Dermis microvascular lymphatic vessel endothelial cell (primary cell): ENCODE data around the gene GUCY1A2. TPM values are rescaled to one million over a fixed set of nuclear protein-coding genes. Genes with fewer than 3 reads are reported as not detected.
"Not testable (repeated sequence)": the region's sequence is repeated elsewhere in the genome, so short reads cannot be mapped to it uniquely, and the experiment has no call there.

Experiments
- DNase-seq, 2 donors: peaks; one replicate each; pipeline versions ENCODE4 v3.0.0 to v3.0.0-alpha.2; 2010; ENCODE audit warnings: low read depth in 2 of 2
- total RNA-seq: library from RNA; depleted of rRNA; stranded (reverse); fragments of >200 nt; gene quantifications from 2 replicates; pipeline ENCODE4 v1.2.1, GENCODE V29; 2014

The GUCY1A2 gene, protein sequence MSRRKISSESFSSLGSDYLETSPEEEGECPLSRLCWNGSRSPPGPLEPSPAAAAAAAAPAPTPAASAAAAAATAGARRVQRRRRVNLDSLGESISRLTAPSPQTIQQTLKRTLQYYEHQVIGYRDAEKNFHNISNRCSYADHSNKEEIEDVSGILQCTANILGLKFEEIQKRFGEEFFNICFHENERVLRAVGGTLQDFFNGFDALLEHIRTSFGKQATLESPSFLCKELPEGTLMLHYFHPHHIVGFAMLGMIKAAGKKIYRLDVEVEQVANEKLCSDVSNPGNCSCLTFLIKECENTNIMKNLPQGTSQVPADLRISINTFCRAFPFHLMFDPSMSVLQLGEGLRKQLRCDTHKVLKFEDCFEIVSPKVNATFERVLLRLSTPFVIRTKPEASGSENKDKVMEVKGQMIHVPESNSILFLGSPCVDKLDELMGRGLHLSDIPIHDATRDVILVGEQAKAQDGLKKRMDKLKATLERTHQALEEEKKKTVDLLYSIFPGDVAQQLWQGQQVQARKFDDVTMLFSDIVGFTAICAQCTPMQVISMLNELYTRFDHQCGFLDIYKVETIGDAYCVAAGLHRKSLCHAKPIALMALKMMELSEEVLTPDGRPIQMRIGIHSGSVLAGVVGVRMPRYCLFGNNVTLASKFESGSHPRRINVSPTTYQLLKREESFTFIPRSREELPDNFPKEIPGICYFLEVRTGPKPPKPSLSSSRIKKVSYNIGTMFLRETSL
- total RNA-seq = under 0.01 TPM in 2 replicates

DNA sequence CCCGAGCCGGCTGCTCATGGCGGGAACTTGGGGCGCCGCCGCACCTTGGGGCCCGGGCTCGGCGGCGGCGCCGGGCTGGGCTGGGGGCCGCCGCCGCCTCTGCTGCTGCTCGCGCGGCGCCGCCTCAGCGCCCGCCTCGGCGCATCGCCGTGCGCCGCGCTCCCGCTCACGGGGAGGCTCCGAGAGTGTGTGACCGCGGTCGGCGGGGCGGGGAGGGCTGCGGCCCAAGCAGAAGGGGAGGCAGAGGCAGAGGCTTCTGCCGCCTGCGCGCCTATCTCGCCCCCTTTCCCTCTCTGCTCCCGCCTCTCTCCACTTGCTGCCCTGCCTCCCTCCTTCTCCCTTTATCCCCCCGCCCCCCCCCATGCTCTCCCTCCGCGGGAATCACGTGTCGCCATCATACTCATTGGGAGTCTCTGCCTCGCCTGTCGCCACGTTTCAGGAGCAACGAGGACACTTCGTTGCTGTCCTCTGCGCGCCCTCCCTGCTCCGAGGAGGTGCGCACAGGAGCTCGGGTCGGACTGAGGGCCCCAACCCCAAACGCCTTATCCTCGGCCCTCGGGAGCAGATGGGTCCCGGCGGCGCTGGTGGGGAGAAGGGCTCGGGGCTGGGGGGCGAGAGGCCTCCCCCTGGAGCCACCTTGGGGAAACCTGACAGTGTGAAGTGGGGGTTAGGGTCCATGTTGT, at the start of gene GUCY1A2:
TSS of gene GUCY1A2 (minus strand) at position 258 of the 683 bp plus-strand sequence. CDS start 421 bp downstream, outside the sequence.
- peak in 1 of 2 donors; percentile 4 for DNase-seq

DNA sequence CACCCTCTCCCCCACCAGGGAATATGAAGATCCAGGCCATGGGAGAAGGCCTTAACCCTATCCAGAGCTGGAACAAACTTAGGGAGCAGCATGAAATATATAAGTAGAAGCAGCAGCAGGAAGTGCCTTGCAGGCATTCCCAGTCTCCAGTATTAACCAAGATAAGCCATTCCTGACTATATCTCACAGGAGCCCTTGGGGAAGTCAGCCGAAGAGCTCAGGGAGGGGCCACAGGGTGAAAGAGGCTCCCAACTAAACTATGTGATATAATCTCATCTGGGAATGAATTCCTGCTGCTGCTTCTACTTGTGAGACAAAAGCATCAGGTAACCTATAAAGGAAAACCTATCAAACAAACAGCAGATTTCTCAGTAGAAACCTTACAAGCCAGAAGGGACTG, 36.1 kb upstream of the GUCY1A2 start:
- DNase-seq = no peak

DNA sequence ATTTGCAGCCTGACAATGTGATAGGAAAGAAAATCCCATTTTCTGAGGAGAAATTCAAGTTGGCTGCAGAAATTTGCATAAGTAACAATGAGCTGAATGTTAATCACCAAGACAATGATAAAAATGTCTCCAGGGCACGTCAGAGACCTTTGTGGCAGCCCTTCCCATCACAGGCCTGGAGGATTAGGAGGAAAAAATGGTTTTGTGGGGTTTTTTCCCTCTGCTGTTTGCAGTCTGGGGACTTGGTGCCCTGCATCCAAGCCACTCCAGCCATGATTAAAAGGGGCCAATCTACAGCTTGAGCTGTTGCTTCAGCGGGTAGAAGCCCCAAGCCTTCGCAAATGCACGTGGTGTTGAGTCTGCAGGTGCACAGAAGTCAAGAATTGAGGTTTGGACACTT, 33.1 kb upstream of the GUCY1A2 start:
- DNase-seq = not testable (repeated sequence)

DNA sequence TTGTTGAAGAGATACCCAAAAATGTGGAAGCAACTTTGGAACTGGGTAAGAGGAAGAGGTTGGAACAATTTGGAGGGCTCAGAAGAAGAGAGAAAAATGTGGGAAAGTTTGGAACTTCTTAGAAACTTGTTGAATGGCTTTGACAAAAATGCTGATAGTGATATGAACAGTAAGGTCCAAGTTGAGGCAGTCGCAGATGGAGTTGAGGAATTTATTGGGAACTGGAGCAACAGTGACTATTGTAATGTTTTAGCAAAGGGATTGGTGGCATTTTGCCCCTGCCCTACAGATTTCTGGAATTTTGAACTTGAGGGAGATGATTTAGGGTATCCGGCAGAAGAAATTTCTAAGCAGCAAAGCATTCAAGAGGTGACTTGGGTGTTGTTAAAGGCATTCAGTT, 32.6 kb upstream of the GUCY1A2 start:
- DNase-seq = not testable (repeated sequence)

DNA sequence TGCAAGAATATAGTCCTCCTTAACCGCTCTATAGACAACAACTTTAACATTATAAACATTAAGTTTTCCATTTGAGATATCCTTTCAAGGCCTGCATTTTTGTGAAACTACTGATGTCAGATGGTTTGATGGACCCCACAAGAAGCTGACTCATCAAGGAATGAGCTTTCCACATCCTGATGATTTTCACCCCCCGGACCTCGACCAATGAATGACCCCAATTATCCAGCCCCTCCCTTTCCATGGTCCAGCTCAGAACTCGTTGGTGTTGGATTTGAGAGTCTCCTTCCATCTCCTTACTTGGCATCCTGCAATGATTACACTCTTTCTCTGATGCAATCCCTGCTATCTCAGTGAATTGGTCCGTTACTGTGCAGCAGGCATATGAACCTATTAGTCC, 31.8 kb upstream of the GUCY1A2 start:
- DNase-seq = no peak

DNA sequence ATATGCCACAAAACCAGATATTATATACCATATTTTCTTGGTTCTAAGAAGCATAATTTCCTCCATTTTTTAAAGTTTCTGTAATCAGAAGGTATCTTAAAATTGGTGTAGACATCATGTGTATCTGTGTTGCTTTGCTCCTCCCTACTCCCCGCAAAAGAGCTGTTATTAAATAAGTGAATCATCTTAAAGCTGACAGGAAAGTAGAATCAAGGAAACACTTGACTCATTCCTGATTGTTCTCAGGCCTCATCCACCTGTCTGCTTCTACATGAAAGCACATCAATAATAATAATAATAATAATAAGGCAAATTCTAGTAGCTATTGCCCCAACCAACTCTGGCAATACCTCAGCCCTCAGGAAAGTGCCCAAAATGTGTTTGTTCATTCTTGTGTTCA, 26.2 kb upstream of the GUCY1A2 start:
- no peak for DNase-seq

DNA sequence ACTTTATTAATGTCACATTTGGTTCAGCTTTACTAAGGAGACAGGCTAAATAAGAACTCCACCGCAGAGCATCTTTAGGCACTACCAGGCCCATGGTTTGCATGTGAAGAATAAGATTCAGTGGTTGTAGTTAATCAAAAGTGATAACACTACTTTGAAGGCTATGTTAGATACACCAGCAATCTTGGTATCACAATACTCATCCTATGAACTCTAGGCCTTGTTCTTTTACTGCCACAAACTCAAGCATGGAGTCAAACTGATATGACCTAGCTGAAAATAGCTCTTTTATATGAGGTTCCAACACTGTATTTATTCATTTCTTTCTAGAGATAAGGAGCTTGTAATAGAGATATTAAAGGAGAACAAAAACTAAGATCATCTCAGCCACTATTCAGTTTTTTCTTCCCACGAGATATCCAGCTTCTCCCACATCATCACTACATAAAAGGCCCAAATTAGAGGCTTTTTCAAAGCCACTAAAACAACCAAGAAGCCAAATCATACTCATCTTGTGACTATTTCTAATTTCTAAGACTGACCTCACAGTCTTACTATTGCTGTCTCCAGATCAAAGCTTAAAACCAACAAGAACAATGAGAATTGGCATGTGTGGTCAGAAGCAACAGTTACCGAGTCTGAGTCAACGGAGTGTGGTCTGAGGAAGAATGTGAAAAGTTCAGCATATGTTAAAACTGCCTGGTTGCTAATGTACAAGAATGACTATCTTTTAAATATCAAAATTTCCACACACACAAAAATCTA, 25.1 kb upstream of the GUCY1A2 start:
- no peak for DNase-seq

DNA sequence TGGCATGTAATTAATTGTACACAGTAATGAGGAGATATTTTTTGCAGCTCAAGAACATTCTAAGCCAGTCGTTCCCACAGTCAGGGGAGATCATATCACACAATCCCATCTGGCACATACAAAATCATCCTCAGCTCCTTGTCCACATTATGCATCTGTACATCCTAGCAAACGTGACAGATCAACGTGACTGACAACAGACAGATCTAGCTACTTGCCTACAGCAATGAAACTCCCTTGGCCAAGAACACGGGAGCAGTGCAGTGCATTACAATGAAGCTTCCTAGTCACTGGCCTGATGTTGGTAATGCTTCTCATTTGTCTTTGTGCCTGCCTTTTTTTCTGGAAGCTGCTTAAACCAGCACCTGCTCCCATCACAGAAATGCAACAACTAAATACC, 24.5 kb upstream of the GUCY1A2 start:
- no peak for DNase-seq

DNA sequence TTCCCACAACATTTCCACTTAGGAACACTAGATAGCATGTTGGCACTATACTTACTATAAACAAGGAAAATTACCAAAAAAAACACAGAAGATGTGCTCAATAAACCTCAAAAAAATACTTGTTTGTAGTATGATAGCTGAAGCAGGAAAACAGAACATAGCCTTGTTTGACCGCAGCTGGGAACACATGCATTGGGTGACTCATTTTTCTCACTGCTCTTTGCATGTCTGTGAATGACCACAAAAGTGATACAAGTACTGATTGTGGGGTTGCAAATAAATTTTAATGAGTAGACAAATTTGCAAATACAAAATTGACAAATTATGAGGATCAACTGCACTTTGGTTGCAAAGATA, 22.8 kb upstream of the GUCY1A2 start:
- DNase-seq = no peak

DNA sequence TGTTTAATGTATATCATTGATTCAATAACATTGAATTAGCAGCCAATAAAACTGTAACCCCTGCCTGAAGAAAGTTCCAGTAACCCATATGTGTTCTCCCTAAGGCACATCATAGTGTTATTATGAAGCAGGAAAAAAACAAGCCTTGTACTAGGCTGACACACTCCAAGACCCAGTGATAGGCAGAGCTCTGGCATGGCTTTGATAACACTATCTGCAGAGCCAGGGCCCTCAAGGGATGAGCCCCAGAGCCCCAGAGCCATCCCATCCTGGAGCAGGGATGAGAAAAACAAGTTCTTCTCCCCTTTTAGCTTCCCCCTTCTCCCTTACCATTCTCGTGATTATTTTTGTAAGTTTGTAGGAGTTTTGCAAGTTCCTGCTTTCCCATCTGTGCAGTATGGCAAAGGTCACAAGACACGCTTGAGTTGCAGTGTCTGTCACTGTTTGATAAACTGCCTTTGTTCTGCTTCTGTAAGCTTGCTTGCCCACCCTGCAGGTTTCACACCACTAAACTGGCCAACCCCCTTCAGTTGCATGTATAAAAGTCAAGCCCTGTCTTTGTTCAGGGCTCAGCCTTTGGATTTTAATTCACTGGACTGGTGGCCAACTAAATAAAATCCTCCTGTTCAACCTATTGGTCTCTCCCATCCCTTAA, 22.3 kb upstream of the GUCY1A2 start:
- DNase-seq = no peak

DNA sequence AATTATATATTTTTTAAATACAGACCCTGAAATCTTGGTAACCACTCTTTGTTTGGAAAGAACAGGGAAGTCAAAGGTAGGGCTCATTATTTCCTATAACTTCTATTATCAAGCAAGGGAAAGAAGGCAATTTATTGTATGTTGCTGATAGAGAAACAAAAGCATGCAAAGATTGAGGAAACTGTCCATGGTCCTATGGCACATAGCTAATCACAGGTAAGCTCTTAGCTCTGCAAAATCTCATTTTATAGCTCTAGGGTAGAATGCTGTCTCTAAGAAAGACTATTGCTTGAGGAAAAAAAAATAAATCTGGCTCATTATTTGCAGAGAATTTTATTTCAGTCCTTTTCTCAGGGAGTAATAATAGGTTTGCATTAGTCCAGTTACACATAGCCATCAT, 7.4 kb upstream of the GUCY1A2 start:
- no peak for DNase-seq

DNA sequence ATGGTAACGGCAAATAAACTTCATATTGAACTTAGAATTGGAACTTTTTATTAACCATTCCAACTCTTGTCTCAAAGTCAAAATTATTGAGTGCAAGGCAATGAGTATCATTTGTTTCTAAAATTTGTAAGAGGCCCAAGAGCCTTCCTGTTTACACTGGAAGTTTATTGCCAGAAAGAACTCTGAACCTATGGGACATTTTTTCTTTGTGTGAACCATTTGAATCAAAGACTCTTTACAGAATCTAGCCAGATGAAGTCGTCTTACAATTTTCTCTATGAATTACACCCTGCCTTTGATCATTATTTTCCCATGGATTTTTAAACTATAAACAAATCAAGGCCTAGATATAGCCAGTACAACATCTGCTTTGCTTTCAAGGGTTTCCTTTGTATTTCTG, 2.3 kb upstream of the GUCY1A2 start:
- DNase-seq = no peak

DNA sequence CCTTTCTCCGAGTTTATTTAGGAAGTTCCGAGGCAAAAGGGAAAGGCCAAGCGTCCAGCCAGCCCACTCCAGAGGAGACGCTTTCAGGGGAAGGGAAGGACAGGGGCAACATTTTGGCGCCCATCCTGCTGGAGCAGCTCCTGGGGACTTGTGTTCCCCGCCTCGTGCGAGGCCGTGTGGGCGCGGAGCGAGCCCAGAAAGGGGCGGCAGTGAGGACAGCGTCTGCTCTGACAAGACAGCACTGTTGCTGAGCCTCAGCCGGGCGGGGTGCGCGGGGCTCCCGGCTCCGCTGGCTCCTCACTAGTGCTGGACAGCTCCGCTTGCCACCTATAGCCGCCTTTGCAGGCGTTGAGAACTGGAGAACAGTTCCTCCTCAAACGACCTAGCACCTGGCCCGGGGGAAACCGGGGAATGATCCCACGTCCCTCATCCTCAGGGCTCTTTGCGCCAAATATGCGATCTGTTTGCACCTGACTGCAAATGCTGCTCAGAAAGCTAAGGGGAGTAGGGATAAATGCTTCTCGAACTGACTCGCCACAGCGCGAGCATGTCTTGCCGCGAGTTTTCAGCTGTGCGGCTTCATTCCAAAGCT, 722 bp upstream of the GUCY1A2 start:
- DNase-seq = peak; percentile 6 to 74

DNA sequence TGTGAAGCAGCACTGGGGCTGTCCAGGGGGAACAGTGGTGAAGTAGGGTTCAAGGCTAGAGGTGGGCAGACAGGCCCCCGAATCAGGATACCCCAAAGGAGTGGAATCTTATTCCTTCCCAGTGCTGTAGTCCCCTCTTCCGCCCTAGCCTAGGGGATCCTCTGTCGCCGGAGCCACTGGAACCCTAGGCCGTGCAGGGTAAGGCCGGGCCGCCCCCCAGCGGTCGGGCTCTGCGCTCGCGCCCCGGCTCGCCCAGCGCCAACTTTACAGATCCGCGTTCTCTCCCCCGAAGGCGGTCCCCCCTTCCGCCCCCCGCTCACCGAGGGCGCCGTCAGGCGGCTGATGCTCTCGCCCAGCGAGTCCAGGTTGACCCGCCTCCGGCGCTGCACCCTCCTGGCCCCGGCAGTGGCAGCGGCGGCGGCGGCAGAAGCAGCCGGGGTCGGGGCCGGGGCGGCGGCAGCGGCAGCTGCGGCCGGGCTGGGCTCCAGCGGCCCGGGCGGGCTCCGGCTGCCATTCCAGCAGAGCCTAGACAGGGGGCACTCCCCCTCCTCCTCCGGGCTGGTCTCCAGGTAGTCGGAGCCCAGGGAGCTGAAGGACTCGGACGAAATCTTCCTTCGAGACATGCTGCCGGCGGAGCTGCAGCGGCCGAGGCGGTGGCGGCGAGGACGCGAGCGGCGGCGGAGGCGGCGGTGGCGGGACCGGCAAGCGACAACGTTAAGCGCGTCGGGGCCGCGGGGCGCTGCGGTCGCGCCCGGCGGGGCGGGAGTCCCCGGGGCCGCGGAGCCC, 650 bp downstream of the GUCY1A2 start:
- peak in 1 of 2 donors; percentile 34 for DNase-seq

DNA sequence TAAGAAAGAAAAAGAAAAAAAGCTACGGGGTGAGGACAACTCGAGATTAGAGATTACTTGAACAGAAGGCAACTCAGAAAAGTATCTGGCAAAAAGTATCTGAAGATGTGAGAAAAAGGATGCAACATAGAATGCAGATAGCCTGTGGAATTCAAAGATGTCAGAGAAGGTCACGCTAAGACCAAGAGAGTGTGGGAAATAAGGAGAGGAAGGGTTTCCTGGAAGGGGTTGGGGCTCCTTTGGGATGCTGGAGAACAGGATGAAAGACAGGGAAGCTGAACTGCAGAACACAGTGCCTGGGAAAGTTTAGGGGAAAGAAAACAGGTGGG, 1.2 kb downstream of the GUCY1A2 start:
- DNase-seq = no peak

DNA sequence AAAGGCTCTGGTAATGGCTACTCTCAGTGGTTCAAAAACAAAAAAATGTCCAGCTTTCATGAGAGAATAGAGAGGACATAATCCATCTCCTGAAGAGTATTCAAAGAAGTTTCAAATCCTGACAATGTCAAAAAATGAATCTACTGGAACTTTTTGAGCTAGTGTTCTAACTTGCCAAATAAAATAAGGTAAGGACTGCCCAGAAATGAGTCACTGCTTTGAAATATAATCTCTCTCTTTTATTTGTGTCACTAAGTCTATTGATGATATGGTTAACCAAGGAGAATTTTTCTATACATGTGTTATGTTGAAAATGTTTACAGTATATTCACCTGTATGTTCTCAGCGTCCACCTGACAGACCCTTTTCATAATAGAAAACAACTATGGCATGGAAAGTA, 3.4 kb downstream of the GUCY1A2 start:
- DNase-seq = no peak

DNA sequence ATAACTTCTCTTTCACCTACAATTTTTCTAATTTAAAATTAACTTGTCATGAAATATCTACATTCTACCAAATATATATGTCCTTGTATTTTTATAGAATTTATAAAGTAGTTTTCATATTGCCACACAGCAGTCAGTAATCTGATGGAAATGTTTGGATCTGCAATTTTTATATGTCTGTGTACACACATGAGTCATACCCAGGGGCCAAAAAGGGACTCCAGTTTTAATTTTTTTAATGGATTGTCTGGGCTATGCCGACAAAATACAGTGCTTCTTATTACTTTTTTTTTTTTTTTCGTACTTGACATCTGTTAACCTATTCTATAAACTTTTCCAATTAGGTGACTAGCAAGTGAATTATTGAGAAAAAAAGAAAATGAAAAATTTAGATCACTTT, 6.3 kb downstream of the GUCY1A2 start:
- DNase-seq = no peak

DNA sequence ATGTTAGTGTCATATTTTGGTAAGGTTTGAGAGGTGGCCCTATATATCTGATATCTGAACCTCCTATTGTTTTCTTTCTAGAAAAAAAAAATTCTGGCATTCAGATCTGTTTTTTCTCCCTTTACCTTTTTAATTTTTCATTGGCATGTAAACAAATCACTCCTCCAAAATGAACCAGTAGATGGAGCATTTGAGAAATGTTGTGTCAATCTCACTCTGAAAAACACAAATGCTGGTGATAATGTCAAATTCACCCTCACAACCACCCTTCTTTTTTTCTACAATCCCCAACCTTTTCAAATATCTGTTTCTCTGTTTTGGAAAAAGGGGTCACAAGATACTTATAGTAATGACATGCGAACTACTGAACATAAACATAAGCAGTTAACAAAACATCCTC, 9.1 kb downstream of the GUCY1A2 start:
- DNase-seq = no peak

DNA sequence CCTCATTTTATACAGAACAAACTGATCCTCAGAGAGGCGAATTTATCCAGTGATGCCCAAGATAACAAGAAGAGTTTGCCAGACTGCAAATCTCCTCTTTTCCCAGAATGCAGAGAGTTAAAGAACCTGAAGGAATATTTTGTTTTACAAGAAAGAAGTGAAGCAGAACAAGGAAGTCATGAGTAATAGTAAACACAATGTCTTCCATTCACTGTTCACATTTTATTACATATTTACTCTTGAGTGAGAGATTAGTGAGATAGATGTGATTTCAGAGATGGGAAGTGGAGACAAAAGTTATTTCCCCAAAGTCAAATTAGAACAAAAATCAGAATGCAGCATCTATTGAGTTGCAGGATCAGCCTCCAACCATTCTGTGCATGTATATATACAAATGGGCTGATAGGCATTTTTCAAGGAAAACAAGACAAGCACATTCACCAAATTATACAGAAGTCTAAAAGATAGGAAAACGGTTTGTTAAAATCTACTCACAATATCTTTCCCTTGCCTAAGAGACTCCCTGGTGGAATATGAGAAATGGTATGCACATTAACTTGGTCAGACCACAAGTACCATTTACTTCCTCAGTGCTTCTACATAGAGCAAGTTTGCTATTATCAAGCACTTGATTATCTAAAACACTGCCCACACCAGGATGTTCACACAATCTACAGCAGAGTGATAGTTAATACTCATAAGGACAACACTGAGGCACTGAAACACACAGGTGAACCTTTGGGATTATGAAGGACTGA, 12.0 kb downstream of the GUCY1A2 start:
- no peak for DNase-seq
